ENCODE measurements around the gene RPL37A. TPM values are rescaled to one million over a fixed set of nuclear protein-coding genes. Genes with fewer than 3 reads are reported as not detected.

Gene RPL37A
- total RNA-seq, 4 donors from 2014 or later = 1,246 to 1,858 (median 1,428) TPM

DNA sequence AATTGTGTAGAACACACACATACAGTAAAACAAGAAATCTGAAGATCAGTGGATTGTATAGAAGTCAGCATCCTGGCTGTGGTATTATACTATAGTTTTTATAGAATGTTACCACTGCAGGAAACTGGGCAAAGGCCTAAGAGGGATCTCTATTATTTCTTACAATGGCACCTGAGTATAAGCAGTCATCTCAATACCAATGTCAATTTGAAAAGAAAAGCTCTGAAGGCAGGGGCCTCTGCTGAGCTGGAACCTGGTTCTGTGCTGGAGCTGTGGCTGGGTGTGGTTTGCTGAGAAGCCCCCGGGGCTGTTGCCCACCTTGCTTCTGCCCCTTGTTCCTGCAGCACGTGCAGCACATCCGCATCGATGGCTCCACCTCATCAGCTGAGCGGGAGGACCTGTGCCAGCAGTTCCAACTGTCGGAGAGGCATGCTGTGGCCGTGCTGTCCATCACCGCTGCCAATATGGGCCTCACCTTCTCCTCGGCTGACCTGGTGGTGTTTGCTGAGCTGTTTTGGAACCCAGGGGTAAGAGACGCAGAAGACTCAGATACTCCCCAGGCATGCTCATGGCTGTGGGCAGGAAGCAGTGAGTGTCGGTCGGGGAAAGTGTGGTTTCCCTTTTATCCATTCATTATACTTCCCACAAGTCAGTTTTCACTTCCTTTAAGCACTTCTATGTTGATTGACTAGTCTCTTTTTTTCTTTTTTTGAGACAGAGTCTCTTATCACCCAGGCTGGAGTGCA is 23.5 kb upstream of the RPL37A start:
- no peak overlapping the region for H3K27ac ChIP-seq
- H3K4me3 ChIP-seq = no peak overlapping the region
- TF ChIP-seq POLR2A (IDR thresholded peaks at IDR 0.05) = no peak
- TF ChIP-seq, protein P1, sequence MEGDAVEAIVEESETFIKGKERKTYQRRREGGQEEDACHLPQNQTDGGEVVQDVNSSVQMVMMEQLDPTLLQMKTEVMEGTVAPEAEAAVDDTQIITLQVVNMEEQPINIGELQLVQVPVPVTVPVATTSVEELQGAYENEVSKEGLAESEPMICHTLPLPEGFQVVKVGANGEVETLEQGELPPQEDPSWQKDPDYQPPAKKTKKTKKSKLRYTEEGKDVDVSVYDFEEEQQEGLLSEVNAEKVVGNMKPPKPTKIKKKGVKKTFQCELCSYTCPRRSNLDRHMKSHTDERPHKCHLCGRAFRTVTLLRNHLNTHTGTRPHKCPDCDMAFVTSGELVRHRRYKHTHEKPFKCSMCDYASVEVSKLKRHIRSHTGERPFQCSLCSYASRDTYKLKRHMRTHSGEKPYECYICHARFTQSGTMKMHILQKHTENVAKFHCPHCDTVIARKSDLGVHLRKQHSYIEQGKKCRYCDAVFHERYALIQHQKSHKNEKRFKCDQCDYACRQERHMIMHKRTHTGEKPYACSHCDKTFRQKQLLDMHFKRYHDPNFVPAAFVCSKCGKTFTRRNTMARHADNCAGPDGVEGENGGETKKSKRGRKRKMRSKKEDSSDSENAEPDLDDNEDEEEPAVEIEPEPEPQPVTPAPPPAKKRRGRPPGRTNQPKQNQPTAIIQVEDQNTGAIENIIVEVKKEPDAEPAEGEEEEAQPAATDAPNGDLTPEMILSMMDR (IDR thresholded peaks at IDR 0.05) = no peak
- intact Hi-C loops (cut with DNase I) = no loop called here
- no peaks in the 10 kb centered on the region for H3K4me1 ChIP-seq
- WGBS, 2 donors = 53 to 59% methylated on average over 3 to 8 of the region's 12 CpGs
- no peaks in the 10 kb centered on the region for H3K27me3 ChIP-seq
- no peak for DNase-seq
- peaks cover 0 to 91% (median 13%) of the 10 kb centered on the region in 3 donors for H3K36me3 ChIP-seq
- no peaks in the 10 kb centered on the region for H3K9me3 ChIP-seq

DNA sequence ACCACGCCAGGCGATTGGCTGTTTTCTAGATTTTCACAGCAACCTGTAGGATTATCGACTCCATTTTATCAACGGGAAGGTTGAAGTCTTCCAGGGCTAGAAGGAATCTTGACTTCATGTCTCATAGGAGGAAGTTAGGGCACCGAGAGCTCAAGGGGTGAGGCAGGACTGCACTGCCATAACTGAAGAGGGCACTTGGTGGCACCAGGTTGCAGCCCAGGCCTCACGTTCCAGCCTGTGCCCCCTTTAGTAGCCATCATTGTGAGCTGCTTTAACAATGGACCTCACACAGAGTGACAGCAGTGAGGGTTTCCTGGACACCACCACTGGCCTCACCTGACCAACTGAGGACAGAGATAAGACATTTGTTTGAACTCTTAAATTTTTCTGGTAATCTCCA is 22.9 kb upstream of the RPL37A start:
- H3K4me3 ChIP-seq = no peak overlapping the region
- H3K27ac ChIP-seq = no peak overlapping the region
- DNase-seq = no peak
- TF ChIP-seq, protein P1 (IDR thresholded peaks at IDR 0.05) = no peak
- TF ChIP-seq POLR2A (IDR thresholded peaks at IDR 0.05) = no peak
- 92% methylated on average over 6 of the region's 6 CpGs for WGBS, 2 donors
- peaks cover 0 to 91% (median 13%) of the 10 kb centered on the region in 3 donors for H3K36me3 ChIP-seq
- H3K9me3 ChIP-seq = no peaks in the 10 kb centered on the region
- H3K4me1 ChIP-seq = no peaks in the 10 kb centered on the region
- H3K27me3 ChIP-seq = no peaks in the 10 kb centered on the region
- intact Hi-C loops (cut with DNase I) = no loop called here

DNA sequence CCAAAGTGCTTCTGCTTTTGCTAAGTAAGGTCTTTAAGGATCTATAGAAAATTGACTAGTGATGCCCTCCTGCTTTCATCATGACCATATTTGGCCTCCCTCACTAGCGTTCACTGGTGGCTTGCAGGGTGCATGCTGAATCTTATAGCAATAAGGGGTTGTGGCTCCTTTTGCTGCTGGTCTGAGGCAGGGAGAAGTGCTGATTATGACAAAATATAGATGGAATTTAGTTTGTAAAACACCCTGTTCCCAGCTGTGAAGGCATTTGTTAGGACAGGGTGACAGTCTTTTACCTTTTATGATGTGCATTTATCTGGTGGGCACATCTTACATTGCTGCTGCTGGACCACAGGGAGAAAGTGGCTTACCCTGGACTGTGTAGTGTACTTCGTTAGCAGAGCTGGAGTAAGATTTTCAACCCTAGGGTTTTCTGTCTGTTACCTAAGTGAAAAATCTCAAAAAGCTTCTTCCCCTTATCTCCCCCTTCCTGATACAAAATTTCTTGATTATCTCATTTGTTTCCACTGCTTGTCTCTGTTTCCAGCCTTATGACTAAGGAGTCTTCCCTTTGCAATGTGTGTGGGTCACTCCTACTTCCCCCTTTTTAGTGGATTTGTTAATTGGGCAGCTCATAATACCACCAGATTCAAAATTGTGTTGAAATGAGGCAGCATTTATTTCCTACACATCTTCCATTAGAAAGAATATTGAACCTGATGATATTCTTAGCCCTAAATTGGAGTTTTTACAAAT is 21.2 kb upstream of the RPL37A start:
- no peaks in the 10 kb centered on the region for H3K9me3 ChIP-seq
- H3K27ac ChIP-seq = no peak overlapping the region
- no peak for TF ChIP-seq POLR2A (IDR thresholded peaks at IDR 0.05)
- TF ChIP-seq, protein P1 (IDR thresholded peaks at IDR 0.05) = no peak
- 59 to 77% methylated on average over 2 of the region's 2 CpGs for WGBS, 2 donors
- intact Hi-C loops (cut with DNase I) = no loop called here
- no peak overlapping the region for H3K4me3 ChIP-seq
- H3K36me3 ChIP-seq = peaks cover 0 to 91% (median 13%) of the 10 kb centered on the region in 3 donors
- no peaks in the 10 kb centered on the region for H3K4me1 ChIP-seq
- no peaks in the 10 kb centered on the region for H3K27me3 ChIP-seq
- DNase-seq = no peak

DNA sequence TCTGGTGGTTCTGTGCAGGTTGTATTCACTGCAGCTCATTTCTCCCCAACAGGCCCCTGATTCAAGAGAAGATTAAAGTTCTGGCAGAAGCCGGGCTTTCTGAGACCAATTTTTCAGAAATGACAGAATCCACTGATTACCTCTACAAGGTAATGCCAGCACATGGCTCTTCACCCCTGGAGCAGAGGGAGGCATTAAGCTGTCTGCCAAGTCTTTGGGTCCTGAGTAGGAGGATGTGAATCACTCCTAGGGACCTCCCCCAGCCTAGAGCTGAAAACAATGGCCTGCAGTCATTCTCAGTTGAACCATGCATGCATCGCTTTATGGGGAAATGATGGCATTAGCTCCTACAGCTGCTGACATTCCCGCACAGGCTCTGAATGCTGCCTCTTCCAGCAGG is 20.5 kb upstream of the RPL37A start:
- Histone ChIP-seq H3K4me3 (no peak overlapping the region), H3K27ac (no peak overlapping the region), H3K9me3 (no peaks in the 10 kb centered on the region), H3K36me3 (peaks cover 0 to 91% (median 13%) of the 10 kb centered on the region in 3 donors), H3K27me3 (no peaks in the 10 kb centered on the region), H3K4me1 (no peaks in the 10 kb centered on the region)
- WGBS, 2 donors = 38 to 42% methylated on average over 3 of the region's 3 CpGs
- no peak for DNase-seq
- intact Hi-C loops (cut with DNase I) = no loop called here
- no peak for TF ChIP-seq POLR2A (IDR thresholded peaks at IDR 0.05)
- TF ChIP-seq, protein P1 (IDR thresholded peaks at IDR 0.05) = no peak

DNA sequence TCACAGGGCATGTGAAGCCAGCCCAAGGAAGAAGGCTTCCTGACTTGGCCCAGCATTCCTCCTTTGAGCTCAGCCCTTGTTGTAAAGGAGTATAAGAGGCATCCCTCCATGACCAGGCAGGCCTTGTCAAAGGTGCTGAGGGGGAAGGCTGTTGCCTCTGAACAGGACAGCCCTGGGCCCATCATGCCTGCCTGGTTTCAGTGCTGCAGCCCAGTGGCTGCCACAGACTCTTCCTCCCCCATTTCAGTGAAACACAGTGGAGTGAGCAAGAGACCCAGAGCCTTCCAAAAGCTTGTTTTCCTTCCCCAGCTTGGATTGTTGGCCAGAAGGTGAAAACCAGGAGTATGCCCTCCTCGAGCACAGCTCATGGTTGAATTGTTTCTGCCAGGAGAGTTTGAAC is 19.9 kb upstream of the RPL37A start:
- DNase-seq = no peak
- intact Hi-C loops (cut with DNase I) = no loop called here
- 86 to 100% methylated on average over 1 of the region's 1 CpG for WGBS, 2 donors
- H3K9me3 ChIP-seq = no peaks in the 10 kb centered on the region
- H3K4me1 ChIP-seq = no peaks in the 10 kb centered on the region
- H3K27ac ChIP-seq = no peak overlapping the region
- TF ChIP-seq POLR2A (IDR thresholded peaks at IDR 0.05) = no peak
- TF ChIP-seq, protein P1 (IDR thresholded peaks at IDR 0.05) = no peak
- H3K4me3 ChIP-seq = no peak overlapping the region
- no peaks in the 10 kb centered on the region for H3K27me3 ChIP-seq
- H3K36me3 ChIP-seq = peaks cover 0 to 94% (median 13%) of the 10 kb centered on the region in 3 donors

Data from esophagus squamous epithelium (tissue), 5 donors.